ENCODE results near the gene SEC63. TPM values are rescaled to one million over a fixed set of nuclear protein-coding genes. Genes with fewer than 3 reads are reported as not detected.
"Not testable (repeated sequence)": the region's sequence is repeated elsewhere in the genome, so short reads cannot be mapped to it uniquely, and the experiment has no call there.

SEC63 gene
- total RNA-seq, 3 donors from 2014 or later (not counting 1 experiment from before 2014, with no cell fraction given), result 84.4 to 104 (median 90.4) TPM

- H3K27ac ChIP-seq (ENCODE audit: low read length), result peak overlapping the region; percentile 72
- no peaks in the 10 kb centered on the region for H3K27me3 Mint-ChIP-seq (ENCODE audit: low read depth in 2 of 2)
- H3K27ac Mint-ChIP-seq, result peak overlapping the region; percentile 92 to 93
- TF ChIP-seq, protein P1, sequence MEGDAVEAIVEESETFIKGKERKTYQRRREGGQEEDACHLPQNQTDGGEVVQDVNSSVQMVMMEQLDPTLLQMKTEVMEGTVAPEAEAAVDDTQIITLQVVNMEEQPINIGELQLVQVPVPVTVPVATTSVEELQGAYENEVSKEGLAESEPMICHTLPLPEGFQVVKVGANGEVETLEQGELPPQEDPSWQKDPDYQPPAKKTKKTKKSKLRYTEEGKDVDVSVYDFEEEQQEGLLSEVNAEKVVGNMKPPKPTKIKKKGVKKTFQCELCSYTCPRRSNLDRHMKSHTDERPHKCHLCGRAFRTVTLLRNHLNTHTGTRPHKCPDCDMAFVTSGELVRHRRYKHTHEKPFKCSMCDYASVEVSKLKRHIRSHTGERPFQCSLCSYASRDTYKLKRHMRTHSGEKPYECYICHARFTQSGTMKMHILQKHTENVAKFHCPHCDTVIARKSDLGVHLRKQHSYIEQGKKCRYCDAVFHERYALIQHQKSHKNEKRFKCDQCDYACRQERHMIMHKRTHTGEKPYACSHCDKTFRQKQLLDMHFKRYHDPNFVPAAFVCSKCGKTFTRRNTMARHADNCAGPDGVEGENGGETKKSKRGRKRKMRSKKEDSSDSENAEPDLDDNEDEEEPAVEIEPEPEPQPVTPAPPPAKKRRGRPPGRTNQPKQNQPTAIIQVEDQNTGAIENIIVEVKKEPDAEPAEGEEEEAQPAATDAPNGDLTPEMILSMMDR (IDR thresholded peaks at IDR 0.05), result no peak
- H3K4me1 ChIP-seq (ENCODE audit: control insufficient read depth, insufficient read depth, low read length), result peaks cover 18% of the 10 kb centered on the region
- no peaks in the 10 kb centered on the region for H3K9me3 Mint-ChIP-seq
- peak overlapping the region; percentile 68 for H3K4me3 ChIP-seq (ENCODE audit: low read length)
- peaks cover 18 to 29% of the 10 kb centered on the region in 2 donors for H3K4me1 Mint-ChIP-seq
- no peaks in the 10 kb centered on the region for H3K9me3 ChIP-seq (ENCODE audit: control insufficient read depth, insufficient read depth, low read length)
- H3K36me3 ChIP-seq (ENCODE audit: control insufficient read depth, insufficient read depth, low read length), result no peaks in the 10 kb centered on the region
- intact Hi-C loops (cut with micrococcal nuclease), result loop anchor here (5.0 kb wide), 1 partner anchor 135 kb away; the partner anchor contains the start of gene SCML4
- peak overlapping the region; percentile 99 for H3K4me3 Mint-ChIP-seq
- under 1% methylated on average over 43 of the region's 43 CpGs for WGBS (ENCODE audit: insufficient coverage)
- no peaks in the 10 kb centered on the region for H3K27me3 ChIP-seq (ENCODE audit: control insufficient read depth, insufficient read depth, low read length)
- peaks cover 6% of the 10 kb centered on the region for H3K36me3 Mint-ChIP-seq
- ATAC-seq (peak; percentile 11 to 24 (median 20)), DNase-seq (peak; percentile 29 to 80)
Observed at GRCh38 chr6:107957308-107957908, 600 bp downstream of the SEC63 start.

GRCh38 chr6:107956586-107957307 lies 1.3 kb downstream of the SEC63 start:
- Mint-ChIP-seq H3K9me3 (no peaks in the 10 kb centered on the region), H3K4me1 (peaks cover 18 to 33% of the 10 kb centered on the region in 2 donors), H3K4me3 (peak overlapping the region; percentile 99), H3K27ac (peak overlapping the region; percentile 92 to 93), H3K36me3 (peaks cover 6% of the 10 kb centered on the region), H3K27me3 (ENCODE audit: low read depth in 2 of 2) (no peaks in the 10 kb centered on the region)
- H3K4me1 ChIP-seq (ENCODE audit: control insufficient read depth, insufficient read depth, low read length), result peaks cover 18% of the 10 kb centered on the region
- peak overlapping the region; percentile 55 for H3K27ac ChIP-seq (ENCODE audit: low read length)
- H3K36me3 ChIP-seq (ENCODE audit: control insufficient read depth, insufficient read depth, low read length), result no peaks in the 10 kb centered on the region
- DNase-seq (no peak), ATAC-seq (no peak)
- intact Hi-C loops (cut with micrococcal nuclease), result loop anchor here (5.0 kb wide), 1 partner anchor 134 kb away; the partner anchor contains the start of gene SCML4
- TF ChIP-seq, protein P1 (IDR thresholded peaks at IDR 0.05), result no peak
- H3K4me3 ChIP-seq (ENCODE audit: low read length), result peak overlapping the region; percentile 68
- H3K9me3 ChIP-seq (ENCODE audit: control insufficient read depth, insufficient read depth, low read length), result no peaks in the 10 kb centered on the region
- 6% methylated on average over 7 of the region's 9 CpGs for WGBS (ENCODE audit: insufficient coverage)
- no peaks in the 10 kb centered on the region for H3K27me3 ChIP-seq (ENCODE audit: control insufficient read depth, insufficient read depth, low read length)

- Histone ChIP-seq H3K36me3 (ENCODE audit: control insufficient read depth, insufficient read depth, low read length) (no peaks in the 10 kb centered on the region), H3K4me1 (ENCODE audit: control insufficient read depth, insufficient read depth, low read length) (peaks cover 18% of the 10 kb centered on the region), H3K4me3 (ENCODE audit: low read length) (no peak overlapping the region), H3K9me3 (ENCODE audit: control insufficient read depth, insufficient read depth, low read length) (no peaks in the 10 kb centered on the region), H3K27ac (ENCODE audit: low read length) (no peak overlapping the region), H3K27me3 (ENCODE audit: control insufficient read depth, insufficient read depth, low read length) (no peaks in the 10 kb centered on the region)
- TF ChIP-seq, protein P1 (IDR thresholded peaks at IDR 0.05), result no peak
- Mint-ChIP-seq H3K27ac (peak overlapping the region; percentile 92 to 93), H3K36me3 (peaks cover 6% of the 10 kb centered on the region), H3K9me3 (no peaks in the 10 kb centered on the region), H3K4me3 (peak overlapping the region; percentile 99), H3K27me3 (ENCODE audit: low read depth in 2 of 2) (no peaks in the 10 kb centered on the region), H3K4me1 (peaks cover 22 to 39% of the 10 kb centered on the region in 2 donors)
- intact Hi-C loops (cut with micrococcal nuclease), result loop anchor here (5.0 kb wide), 1 partner anchor 134 kb away; the partner anchor contains the start of gene SCML4
- 23% methylated on average over 2 of the region's 2 CpGs for WGBS (ENCODE audit: insufficient coverage)
- no peak for ATAC-seq
- DNase-seq, result no peak
Observed at GRCh38 chr6:107956181-107956580, 1.8 kb downstream of the SEC63 start.

GRCh38 chr6:107953858-107954414 lies 4.1 kb downstream of the SEC63 start:
- intact Hi-C loops (cut with micrococcal nuclease); ATAC-seq: not testable (repeated sequence)

More at GRCh38 chr6:107953858-107954414, 4.1 kb downstream of the SEC63 start:
- not testable (repeated sequence) for H3K27ac Mint-ChIP-seq; H3K4me3 Mint-ChIP-seq; H3K27ac ChIP-seq (ENCODE audit: low read length); H3K4me3 ChIP-seq (ENCODE audit: low read length); H3K27me3 Mint-ChIP-seq (ENCODE audit: low read depth in 2 of 2); DNase-seq; H3K9me3 Mint-ChIP-seq; H3K36me3 ChIP-seq (ENCODE audit: control insufficient read depth, insufficient read depth, low read length); H3K27me3 ChIP-seq (ENCODE audit: control insufficient read depth, insufficient read depth, low read length); H3K36me3 Mint-ChIP-seq; H3K9me3 ChIP-seq (ENCODE audit: control insufficient read depth, insufficient read depth, low read length)
- 95% methylated on average over 14 of the region's 19 CpGs for WGBS (ENCODE audit: insufficient coverage)
- peaks cover 38 to 53% of the 10 kb centered on the region in 2 donors for H3K4me1 Mint-ChIP-seq
- H3K4me1 ChIP-seq (ENCODE audit: control insufficient read depth, insufficient read depth, low read length), result peaks cover 18% of the 10 kb centered on the region
